Prostate gland (tissue), 2 donors: ENCODE results near the gene MTHFD2. TPM values are rescaled to one million over a fixed set of nuclear protein-coding genes. Genes with fewer than 3 reads are reported as not detected.
"Not testable (repeated sequence)": the region's sequence is repeated elsewhere in the genome, so short reads cannot be mapped to it uniquely, and the experiment has no call there.

Experiments
- DNase-seq: peaks from one replicate; pipeline ENCODE4 v3.0.0-alpha.2; 2019; ENCODE audit warnings: low spot score
- H3K27ac ChIP-seq, 2 donors: fragments of 200-600 bp; sonication (generic); 2 replicates each; pipeline ENCODE4 v1.5.1; 2017 to 2019
- H3K27me3 ChIP-seq: fragments of 200-600 bp; sonication (generic); replicated peaks from 2 replicates; pipeline ENCODE4 v1.5.1; 2019; ENCODE audit not compliant: insufficient read depth
- H3K36me3 ChIP-seq, 2 donors: fragments of 200-600 bp; sonication (generic); 1 replicate in 1 of 2; 2 replicates in 1 of 2; pipeline versions ENCODE4 v1.5.1 to v1.8.1; 2017 to 2019
- H3K4me1 ChIP-seq: fragments of 200-600 bp; sonication (generic); replicated peaks from 2 replicates; pipeline ENCODE4 v1.5.1; 2019
- H3K4me3 ChIP-seq, 2 donors: fragments of 200-600 bp; sonication (generic); 2 replicates each; pipeline ENCODE4 v1.5.1; 2017 to 2019
- H3K9me3 ChIP-seq: fragments of 200-600 bp; sonication (generic); 2 replicates; pipeline ENCODE4 v1.5.1; 2017
- POLR2A ChIP-seq: fragments of 450-650 bp; IDR thresholded peaks from one replicate; pipeline ENCODE4 v1.6.1; 2016; ENCODE audit warnings: antibody characterized with exemption, mild to moderate bottlenecking
- POLR2AphosphoS5 ChIP-seq: sonication (generic); formaldehyde crosslinking; IDR thresholded peaks from one replicate; pipeline ENCODE4 v1.6.1; 2017; ENCODE audit warnings: antibody characterized with exemption
- WGBS: methylation state at CpG from one replicate; pipeline ENCODE4 v1.1.5; 2018; 5-methylcytosine and 5-hydroxymethylcytosine counted together
- intact Hi-C: fragments of 100-400 bp; cut with DNase I; formaldehyde crosslinking; loops from one replicate; pipeline ENCODE4 v1.14.2; 2022
- total RNA-seq, 2 donors: library from RNA; depleted of rRNA; stranded (reverse); fragments of >200 nt; gene quantifications; one replicate each; pipeline ENCODE4 v1.1.0, GENCODE V29; 2016
- TF ChIP-seq, protein P1 (sequence below), 4 experiments: fragments of 200-600 bp in 2 of 4; fragments of 450-650 bp in 2 of 4; sonication (generic) in 2 of 4; IDR thresholded peaks; 1 replicate in 3 of 4; 2 replicates in 1 of 4; pipeline ENCODE4 v1.5.1; 2016 to 2019; ENCODE audit warnings: antibody characterized with exemption in 4 of 4, mild to moderate bottlenecking in 2 of 4, moderate library complexity in 2 of 4

MTHFD2 gene
- total RNA-seq, 2 donors from 2014 or later: 16.9 to 25.6 TPM

DNA sequence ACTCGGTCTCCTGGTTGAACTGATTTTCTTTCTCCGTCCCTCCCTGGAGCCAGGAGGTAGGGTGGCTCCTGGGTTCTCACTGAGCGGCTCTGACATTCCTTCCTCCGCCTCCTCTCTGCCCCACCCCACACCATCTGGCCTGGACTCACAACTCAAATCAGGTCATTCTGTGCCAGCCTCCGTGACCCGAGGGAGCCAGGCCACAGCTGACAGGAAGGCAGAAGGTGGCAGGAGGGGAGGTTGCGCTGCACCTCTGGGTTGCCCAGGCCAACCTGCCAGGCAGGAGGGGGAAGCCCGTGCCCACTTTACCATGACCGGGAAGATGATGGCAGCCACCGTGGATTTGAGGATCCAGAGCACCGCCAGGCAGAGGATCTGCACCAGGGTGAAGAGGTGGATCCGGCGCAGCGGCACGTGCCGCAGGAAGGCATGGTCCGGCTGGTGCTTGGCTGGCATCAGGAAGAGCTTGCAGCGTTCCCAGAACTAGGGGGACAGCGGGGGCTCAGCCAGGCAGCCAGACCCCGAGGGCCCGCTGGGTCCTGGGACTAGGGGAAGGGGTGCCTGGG is 28.3 kb downstream of the MTHFD2 start:
- H3K9me3 ChIP-seq: no peaks in the 10 kb centered on the region
- H3K4me3 ChIP-seq: no peak overlapping the region
- no peaks in the 10 kb centered on the region for H3K36me3 ChIP-seq
- intact Hi-C loops: no loop called here
- TF ChIP-seq, protein P1, sequence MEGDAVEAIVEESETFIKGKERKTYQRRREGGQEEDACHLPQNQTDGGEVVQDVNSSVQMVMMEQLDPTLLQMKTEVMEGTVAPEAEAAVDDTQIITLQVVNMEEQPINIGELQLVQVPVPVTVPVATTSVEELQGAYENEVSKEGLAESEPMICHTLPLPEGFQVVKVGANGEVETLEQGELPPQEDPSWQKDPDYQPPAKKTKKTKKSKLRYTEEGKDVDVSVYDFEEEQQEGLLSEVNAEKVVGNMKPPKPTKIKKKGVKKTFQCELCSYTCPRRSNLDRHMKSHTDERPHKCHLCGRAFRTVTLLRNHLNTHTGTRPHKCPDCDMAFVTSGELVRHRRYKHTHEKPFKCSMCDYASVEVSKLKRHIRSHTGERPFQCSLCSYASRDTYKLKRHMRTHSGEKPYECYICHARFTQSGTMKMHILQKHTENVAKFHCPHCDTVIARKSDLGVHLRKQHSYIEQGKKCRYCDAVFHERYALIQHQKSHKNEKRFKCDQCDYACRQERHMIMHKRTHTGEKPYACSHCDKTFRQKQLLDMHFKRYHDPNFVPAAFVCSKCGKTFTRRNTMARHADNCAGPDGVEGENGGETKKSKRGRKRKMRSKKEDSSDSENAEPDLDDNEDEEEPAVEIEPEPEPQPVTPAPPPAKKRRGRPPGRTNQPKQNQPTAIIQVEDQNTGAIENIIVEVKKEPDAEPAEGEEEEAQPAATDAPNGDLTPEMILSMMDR (IDR thresholded peaks at IDR 0.05): no peak
- no peak for TF ChIP-seq POLR2A
- no peak for TF ChIP-seq POLR2AphosphoS5
- 80% methylated on average over 21 of the region's 21 CpGs for WGBS
- H3K27ac ChIP-seq: no peak overlapping the region
- H3K27me3 ChIP-seq: no peaks in the 10 kb centered on the region
- DNase-seq: no peak
- H3K4me1 ChIP-seq: no peaks in the 10 kb centered on the region

DNA sequence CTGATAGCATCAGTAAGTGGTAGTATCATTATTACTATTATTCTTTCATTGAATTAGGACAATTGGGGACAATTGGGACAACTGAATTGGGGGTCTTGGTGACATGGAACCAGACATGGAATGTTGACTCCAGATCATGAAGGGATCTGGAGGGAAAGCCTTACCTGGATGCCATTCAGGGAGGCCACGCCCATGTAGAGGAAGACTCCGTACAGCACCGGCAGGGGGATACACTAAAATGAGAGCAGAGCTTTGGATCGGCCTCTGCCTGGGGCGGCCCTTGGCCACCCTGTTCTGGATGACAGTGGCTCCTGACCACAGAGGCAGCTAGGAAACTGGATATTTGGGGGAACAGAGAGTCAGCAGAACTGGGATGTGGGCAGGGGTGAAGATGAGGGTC is 29.2 kb downstream of the MTHFD2 start:
- Histone ChIP-seq H3K27ac (no peak overlapping the region), H3K4me3 (no peak overlapping the region), H3K9me3 (no peaks in the 10 kb centered on the region), H3K36me3 (no peaks in the 10 kb centered on the region), H3K4me1 (no peaks in the 10 kb centered on the region), H3K27me3 (no peaks in the 10 kb centered on the region)
- 82% methylated on average over 5 of the region's 5 CpGs for WGBS
- TF ChIP-seq, protein P1 (IDR thresholded peaks at IDR 0.05): no peak
- TF ChIP-seq POLR2AphosphoS5: no peak
- no peak for TF ChIP-seq POLR2A
- intact Hi-C loops: no loop called here
- DNase-seq: no peak

DNA sequence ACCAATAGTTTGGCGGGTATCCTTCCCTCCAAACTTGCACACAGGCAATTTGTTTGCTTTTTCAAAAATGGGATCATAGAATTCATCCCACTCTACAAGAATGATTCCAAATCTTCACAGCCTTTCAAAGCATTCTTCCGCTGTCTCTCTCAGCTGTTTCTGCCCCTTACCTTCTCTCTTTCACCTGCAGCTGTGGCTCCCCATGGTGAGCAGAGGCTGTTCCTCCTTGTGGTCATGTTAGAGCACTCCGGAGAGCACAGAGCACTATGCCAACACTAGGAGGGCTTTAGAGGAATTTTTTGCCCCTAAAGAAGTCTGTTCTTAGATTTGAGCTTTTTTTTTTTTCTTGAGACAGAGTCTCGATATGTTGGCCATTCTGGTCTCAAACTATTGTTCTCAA is 30.4 kb downstream of the MTHFD2 start:
- Histone ChIP-seq H3K4me1 (no peaks in the 10 kb centered on the region), H3K36me3 (no peaks in the 10 kb centered on the region), H3K27ac (no peak overlapping the region), H3K4me3 (no peak overlapping the region), H3K27me3 (no peaks in the 10 kb centered on the region), H3K9me3 (no peaks in the 10 kb centered on the region)
- 90% methylated on average over 4 of the region's 4 CpGs for WGBS
- intact Hi-C loops: no loop called here
- no peak for DNase-seq
- no peak for TF ChIP-seq POLR2AphosphoS5
- no peak for TF ChIP-seq POLR2A
- TF ChIP-seq, protein P1 (IDR thresholded peaks at IDR 0.05): no peak

DNA sequence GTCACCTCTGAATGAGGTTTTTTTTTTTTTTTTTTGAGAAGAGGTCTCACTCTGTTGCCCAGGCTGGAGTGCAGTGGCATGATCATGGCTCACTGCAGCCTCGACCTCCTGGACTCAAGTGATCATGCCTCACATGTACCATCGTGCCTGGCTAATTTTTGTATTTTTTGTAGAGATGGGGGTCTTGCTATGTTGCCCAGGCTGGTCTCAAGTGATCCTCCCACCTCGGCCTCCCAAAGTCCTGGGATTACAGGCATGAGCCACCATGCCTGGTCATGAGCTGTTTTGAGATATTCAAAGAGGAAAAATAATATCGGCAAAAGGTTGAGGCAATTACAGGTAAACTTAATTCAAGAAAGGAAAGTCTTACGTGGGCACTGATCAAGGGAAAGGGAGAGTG is 31.4 kb downstream of the MTHFD2 start:
- 97% methylated on average over 5 of the region's 5 CpGs for WGBS
- H3K4me1 ChIP-seq, DNase-seq, intact Hi-C loops, H3K4me3 ChIP-seq, H3K9me3 ChIP-seq, H3K27ac ChIP-seq, H3K27me3 ChIP-seq, H3K36me3 ChIP-seq: not testable (repeated sequence)

DNA sequence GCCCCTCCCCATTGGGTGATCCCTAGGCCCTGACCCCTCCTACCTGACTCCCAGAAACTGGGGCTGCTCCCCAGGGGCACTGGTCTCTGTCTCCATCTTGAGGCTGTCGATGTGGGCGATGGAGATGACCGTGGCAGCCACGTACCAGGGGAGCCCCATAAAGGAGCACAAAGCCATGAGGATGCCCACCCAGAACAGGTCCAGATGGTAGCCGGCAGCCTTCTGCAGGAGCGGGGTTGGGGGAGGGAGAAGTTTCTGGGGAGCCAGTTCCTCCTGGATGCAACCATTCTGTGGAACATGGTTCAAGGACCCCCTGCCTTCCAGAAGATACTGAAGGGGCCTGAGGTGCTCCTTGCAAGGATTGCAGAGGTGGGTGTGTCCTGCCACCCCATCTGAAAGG is 34.0 kb downstream of the MTHFD2 start:
- Histone ChIP-seq H3K4me3 (no peak overlapping the region), H3K9me3 (no peaks in the 10 kb centered on the region), H3K4me1 (no peaks in the 10 kb centered on the region), H3K27ac (no peak overlapping the region), H3K27me3 (no peaks in the 10 kb centered on the region), H3K36me3 (no peaks in the 10 kb centered on the region)
- intact Hi-C loops: no loop called here
- 84% methylated on average over 5 of the region's 6 CpGs for WGBS
- no peak for DNase-seq
- TF ChIP-seq, protein P1 (IDR thresholded peaks at IDR 0.05): no peak
- no peak for TF ChIP-seq POLR2A
- TF ChIP-seq POLR2AphosphoS5: no peak
